ENCODE results near the gene CARMIL1. TPM values are rescaled to one million over a fixed set of nuclear protein-coding genes. Genes with fewer than 3 reads are reported as not detected.

The CARMIL1 gene
- total RNA-seq, 4 donors from 2014 or later: 14.9 to 23.5 (median 20.3) TPM

- DNase-seq (ENCODE audit: low spot score in 2 of 2): no peak
- no peak for TF ChIP-seq POLR2A (IDR thresholded peaks at IDR 0.05)
- TF ChIP-seq, protein P1, sequence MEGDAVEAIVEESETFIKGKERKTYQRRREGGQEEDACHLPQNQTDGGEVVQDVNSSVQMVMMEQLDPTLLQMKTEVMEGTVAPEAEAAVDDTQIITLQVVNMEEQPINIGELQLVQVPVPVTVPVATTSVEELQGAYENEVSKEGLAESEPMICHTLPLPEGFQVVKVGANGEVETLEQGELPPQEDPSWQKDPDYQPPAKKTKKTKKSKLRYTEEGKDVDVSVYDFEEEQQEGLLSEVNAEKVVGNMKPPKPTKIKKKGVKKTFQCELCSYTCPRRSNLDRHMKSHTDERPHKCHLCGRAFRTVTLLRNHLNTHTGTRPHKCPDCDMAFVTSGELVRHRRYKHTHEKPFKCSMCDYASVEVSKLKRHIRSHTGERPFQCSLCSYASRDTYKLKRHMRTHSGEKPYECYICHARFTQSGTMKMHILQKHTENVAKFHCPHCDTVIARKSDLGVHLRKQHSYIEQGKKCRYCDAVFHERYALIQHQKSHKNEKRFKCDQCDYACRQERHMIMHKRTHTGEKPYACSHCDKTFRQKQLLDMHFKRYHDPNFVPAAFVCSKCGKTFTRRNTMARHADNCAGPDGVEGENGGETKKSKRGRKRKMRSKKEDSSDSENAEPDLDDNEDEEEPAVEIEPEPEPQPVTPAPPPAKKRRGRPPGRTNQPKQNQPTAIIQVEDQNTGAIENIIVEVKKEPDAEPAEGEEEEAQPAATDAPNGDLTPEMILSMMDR (IDR thresholded peaks at IDR 0.05): no peak
- intact Hi-C loops (cut with DNase I; ENCODE audit: low total_unique reads): no loop called here
- H3K4me3 ChIP-seq (ENCODE audit: low read depth, poor library complexity, severe bottlenecking): no peak overlapping the region
- 81 to 88% methylated on average over 1 of the region's 1 CpG for WGBS, 2 donors
Observed at GRCh38 chr6:25494469-25494868, 215.3 kb downstream of the CARMIL1 start.

GRCh38 chr6:25497383-25498040, 218.3 kb downstream of the CARMIL1 start:
- no peak overlapping the region for H3K4me3 ChIP-seq (ENCODE audit: low read depth, poor library complexity, severe bottlenecking)
- 86 to 91% methylated on average over 8 of the region's 8 CpGs for WGBS, 2 donors
- intact Hi-C loops (cut with DNase I; ENCODE audit: low total_unique reads): no loop called here
- no peak for DNase-seq (ENCODE audit: low spot score in 2 of 2)
- TF ChIP-seq POLR2A (IDR thresholded peaks at IDR 0.05): no peak
- TF ChIP-seq, protein P1 (IDR thresholded peaks at IDR 0.05): no peak

- intact Hi-C loops (cut with DNase I; ENCODE audit: low total_unique reads): no loop called here
- WGBS, 2 donors: 91 to 95% methylated on average over 4 of the region's 4 CpGs
Observed at GRCh38 chr6:25498505-25498904, 219.3 kb downstream of the CARMIL1 start.

GRCh38 chr6:25499615-25500235, 220.6 kb downstream of the CARMIL1 start:
- no peak for DNase-seq (ENCODE audit: low spot score in 2 of 2)
- 36 to 37% methylated on average over 3 of the region's 3 CpGs for WGBS, 2 donors
- intact Hi-C loops (cut with DNase I; ENCODE audit: low total_unique reads): no loop called here
- H3K4me3 ChIP-seq (ENCODE audit: low read depth, poor library complexity, severe bottlenecking): no peak overlapping the region
- TF ChIP-seq POLR2A (IDR thresholded peaks at IDR 0.05): no peak

More at GRCh38 chr6:25498505-25498904, 219.3 kb downstream of the CARMIL1 start:
- no peak overlapping the region for H3K4me3 ChIP-seq (ENCODE audit: low read depth, poor library complexity, severe bottlenecking)
- no peak for TF ChIP-seq POLR2A (IDR thresholded peaks at IDR 0.05)
- TF ChIP-seq, protein P1 (IDR thresholded peaks at IDR 0.05): no peak
- no peak for DNase-seq (ENCODE audit: low spot score in 2 of 2)

DNA sequence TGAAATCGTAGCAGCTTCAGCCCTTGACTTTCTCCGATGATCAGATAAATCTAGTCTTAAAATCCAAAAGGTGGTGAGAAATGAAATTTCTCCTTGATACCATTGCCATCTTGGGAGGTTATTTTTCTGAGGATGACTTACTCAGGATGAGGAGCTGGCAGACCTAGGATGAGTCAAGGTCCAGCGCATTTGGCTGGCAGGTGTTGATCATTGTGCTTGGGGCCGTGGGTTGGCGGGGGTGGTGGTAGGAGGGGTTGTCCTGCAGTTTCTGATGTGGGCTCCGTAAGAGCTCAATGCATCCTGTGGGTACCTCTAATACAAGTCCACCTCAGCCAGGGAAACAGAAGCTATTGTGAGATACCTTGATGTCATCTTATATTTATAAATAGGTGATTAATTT, 224.5 kb downstream of the CARMIL1 start:
- no peak for TF ChIP-seq POLR2A (IDR thresholded peaks at IDR 0.05)
- TF ChIP-seq, protein P1 (IDR thresholded peaks at IDR 0.05): no peak
- DNase-seq (ENCODE audit: low spot score in 2 of 2): no peak
- H3K4me3 ChIP-seq (ENCODE audit: low read depth, poor library complexity, severe bottlenecking): no peak overlapping the region
- intact Hi-C loops (cut with DNase I; ENCODE audit: low total_unique reads): no loop called here
- 91 to 98% methylated on average over 6 of the region's 6 CpGs for WGBS, 2 donors

DNA sequence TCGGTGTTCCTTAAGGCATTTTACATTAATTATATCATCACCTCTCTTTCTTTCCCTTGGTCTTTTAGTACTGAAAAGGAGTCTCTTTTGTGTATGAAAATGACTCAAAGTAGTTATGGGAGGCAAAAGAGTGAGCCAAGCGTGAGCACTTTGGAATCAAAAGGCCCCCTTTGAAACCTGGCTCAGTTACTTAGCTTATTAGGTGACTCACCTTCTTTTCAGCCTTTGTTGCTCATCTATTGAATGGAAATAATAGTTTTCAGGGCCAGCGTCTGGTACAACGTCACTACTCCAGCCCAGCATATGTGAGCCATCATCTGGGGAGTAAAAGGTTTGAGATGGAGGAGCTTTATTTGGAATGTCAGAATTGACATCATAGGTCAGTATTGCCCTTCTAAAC, 225.5 kb downstream of the CARMIL1 start:
- intact Hi-C loops (cut with DNase I; ENCODE audit: low total_unique reads): no loop called here
- DNase-seq (ENCODE audit: low spot score in 2 of 2): no peak
- no peak overlapping the region for H3K4me3 ChIP-seq (ENCODE audit: low read depth, poor library complexity, severe bottlenecking)
- WGBS, 2 donors: 64 to 71% methylated on average over 4 of the region's 4 CpGs
- TF ChIP-seq, protein P1 (IDR thresholded peaks at IDR 0.05): no peak
- no peak for TF ChIP-seq POLR2A (IDR thresholded peaks at IDR 0.05)
